Measurements from ENCODE around the gene VRK3. TPM values are rescaled to one million over a fixed set of nuclear protein-coding genes. Genes with fewer than 3 reads are reported as not detected.

Gene VRK3
- total RNA-seq, 1 donor from 2014 or later, result 8.9 TPM

DNA sequence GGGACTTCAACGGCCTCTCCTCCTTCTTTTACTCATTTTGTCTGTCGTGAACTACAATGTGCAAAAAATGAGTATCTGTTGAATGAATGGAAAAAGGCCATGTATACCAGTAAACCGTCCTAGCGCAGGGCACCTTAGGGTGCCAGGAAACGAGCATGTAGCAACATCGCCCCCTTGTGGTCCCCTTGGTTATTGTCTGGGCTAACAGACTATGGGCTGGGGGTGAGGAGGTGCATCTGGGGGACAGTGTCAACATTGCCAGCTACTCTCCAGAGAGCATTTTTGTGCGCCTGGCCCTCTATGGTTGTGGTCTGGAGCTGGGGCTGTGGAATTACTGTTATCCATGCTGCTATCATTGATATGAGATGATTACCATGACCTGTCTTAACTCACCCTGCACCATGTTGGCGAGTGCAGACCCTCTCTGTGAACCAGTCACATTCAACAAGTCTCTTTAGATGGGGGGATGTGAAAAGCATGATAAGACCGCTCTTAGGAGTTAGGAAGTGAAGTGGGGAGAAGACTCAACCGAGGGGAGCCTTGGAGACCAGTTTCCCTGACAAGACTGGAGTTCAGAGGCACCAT is 41.4 kb downstream of the VRK3 start:
- Histone ChIP-seq H3K27me3 (ENCODE audit: control insufficient read depth in 3 of 3, insufficient read depth in 3 of 3, low read length in 3 of 3) (no peaks in the 10 kb centered on the region), H3K9ac (ENCODE audit: low read depth in 1 of 3, low read length in 3 of 3) (no peak overlapping the region), H3K4me1 (ENCODE audit: control insufficient read depth in 3 of 3, insufficient read depth in 3 of 3, low read length in 3 of 3) (no peaks in the 10 kb centered on the region), H3K9me3 (ENCODE audit: control insufficient read depth in 3 of 3, low read length in 3 of 3) (no peaks in the 10 kb centered on the region), H3K36me3 (ENCODE audit: control insufficient read depth in 3 of 3, insufficient read depth in 3 of 3, low read length in 3 of 3) (peaks cover 48 to 73% (median 52%) of the 10 kb centered on the region in 3 donors), H3K27ac (ENCODE audit: low read depth, low read length) (no peak overlapping the region), H3K4me3 (ENCODE audit: low read length in 3 of 3) (no peak overlapping the region)

DNA sequence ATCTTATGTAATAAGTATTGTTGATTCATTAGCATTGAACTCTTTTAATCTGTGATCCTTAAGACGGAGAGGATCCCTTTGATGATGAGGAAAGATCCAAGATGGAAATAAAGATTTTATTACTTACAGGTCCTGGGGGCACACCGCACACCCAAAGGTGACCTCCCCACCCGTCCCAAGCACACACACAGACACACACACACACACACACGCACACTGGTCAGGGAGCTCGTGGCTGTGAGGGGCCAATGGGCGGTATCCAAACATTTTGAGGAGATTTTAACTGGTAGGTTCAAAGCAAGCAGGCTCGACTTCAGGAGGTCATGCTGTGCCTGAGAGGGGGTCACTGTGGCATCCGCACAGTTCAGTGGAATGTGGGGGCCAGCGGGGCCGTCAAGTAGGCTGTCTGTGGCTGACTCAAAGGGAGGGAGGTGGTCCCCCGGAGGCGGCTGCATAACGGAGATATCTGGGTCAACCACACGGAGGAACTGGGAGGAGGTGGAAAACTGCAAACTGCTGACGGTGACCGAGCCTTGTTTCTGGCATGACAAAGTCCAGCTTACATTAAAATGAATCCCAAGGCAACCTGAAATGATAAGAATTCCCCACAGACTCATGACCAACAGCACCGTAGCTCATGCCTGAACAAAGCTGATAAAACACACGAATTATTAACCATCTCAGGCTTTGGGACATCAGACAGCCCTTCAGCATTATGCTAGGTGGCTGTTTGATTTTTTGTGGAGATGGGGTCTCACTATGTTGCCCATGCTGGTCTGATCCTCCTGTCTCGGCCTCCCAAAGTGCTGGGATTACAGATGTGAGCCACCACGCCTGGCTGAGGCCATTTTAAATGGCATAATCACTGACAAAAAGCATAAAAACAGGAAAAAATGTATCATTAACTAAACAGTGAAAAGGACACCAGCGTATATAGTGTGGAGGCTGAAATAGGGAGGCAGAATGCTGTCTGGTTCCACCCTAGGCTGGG is 43.3 kb downstream of the VRK3 start:
- H3K9me3 ChIP-seq (ENCODE audit: control insufficient read depth in 3 of 3, low read length in 3 of 3), result no peaks in the 10 kb centered on the region
- no peak overlapping the region for H3K4me3 ChIP-seq (ENCODE audit: low read length in 3 of 3)
- H3K27ac ChIP-seq (ENCODE audit: low read depth, low read length), result no peak overlapping the region
- no peak overlapping the region for H3K9ac ChIP-seq (ENCODE audit: low read depth in 1 of 3, low read length in 3 of 3)
- H3K27me3 ChIP-seq (ENCODE audit: control insufficient read depth in 3 of 3, insufficient read depth in 3 of 3, low read length in 3 of 3), result no peaks in the 10 kb centered on the region
- peaks cover 50 to 75% (median 52%) of the 10 kb centered on the region in 3 donors for H3K36me3 ChIP-seq (ENCODE audit: control insufficient read depth in 3 of 3, insufficient read depth in 3 of 3, low read length in 3 of 3)
- H3K4me1 ChIP-seq (ENCODE audit: control insufficient read depth in 3 of 3, insufficient read depth in 3 of 3, low read length in 3 of 3), result no peaks in the 10 kb centered on the region

DNA sequence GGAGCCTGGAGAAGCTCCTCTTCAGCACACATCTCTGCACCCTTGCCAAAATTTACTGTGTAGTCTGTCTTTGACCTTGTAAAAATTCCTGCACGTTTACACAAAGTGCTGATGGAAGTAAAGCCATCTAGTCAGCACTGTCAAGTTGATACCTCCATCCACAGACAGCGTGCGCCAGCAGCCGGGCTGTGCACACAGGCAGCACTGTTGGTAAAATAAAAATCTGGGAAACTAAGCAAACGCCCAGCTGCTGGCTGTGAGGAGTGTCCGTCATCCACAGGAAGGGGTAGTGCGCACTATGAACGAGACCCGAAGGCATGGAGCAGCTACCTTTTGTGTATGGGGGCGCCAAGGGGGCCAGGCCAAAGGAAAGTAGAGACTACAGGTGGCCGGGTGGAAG is 46.8 kb downstream of the VRK3 start:
- Histone ChIP-seq H3K4me1 (ENCODE audit: control insufficient read depth in 3 of 3, insufficient read depth in 3 of 3, low read length in 3 of 3) (no peaks in the 10 kb centered on the region), H3K9me3 (ENCODE audit: control insufficient read depth in 3 of 3, low read length in 3 of 3) (no peaks in the 10 kb centered on the region), H3K27ac (ENCODE audit: low read depth, low read length) (no peak overlapping the region), H3K36me3 (ENCODE audit: control insufficient read depth in 3 of 3, insufficient read depth in 3 of 3, low read length in 3 of 3) (peaks cover 28 to 58% (median 36%) of the 10 kb centered on the region in 3 donors), H3K27me3 (ENCODE audit: control insufficient read depth in 3 of 3, insufficient read depth in 3 of 3, low read length in 3 of 3) (no peaks in the 10 kb centered on the region), H3K9ac (ENCODE audit: low read depth in 1 of 3, low read length in 3 of 3) (no peak overlapping the region), H3K4me3 (ENCODE audit: low read length in 3 of 3) (no peak overlapping the region)

DNA sequence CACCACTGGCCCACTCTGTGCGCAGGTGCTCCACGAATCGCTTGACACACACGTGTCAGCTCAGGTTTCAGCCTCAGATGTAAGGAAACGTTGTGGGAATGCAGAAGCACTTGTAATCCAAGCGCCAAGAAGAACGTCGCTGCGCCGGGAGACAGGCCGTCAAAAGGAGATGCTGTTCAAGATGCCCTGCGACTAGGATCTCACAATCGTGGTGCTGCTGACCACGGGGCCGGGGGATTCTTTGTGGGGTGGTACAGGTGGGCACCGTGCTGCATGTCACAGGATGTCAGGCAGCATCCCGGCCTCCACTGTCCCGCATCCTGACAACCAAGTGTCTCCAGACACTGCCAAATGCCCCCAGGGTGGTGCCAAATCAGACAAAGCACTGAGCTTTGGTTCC is 47.3 kb downstream of the VRK3 start:
- no peak overlapping the region for H3K4me3 ChIP-seq (ENCODE audit: low read length in 3 of 3)
- H3K9me3 ChIP-seq (ENCODE audit: control insufficient read depth in 3 of 3, low read length in 3 of 3), result no peaks in the 10 kb centered on the region
- H3K36me3 ChIP-seq (ENCODE audit: control insufficient read depth in 3 of 3, insufficient read depth in 3 of 3, low read length in 3 of 3), result peaks cover 28 to 58% (median 36%) of the 10 kb centered on the region in 3 donors
- no peak overlapping the region for H3K27ac ChIP-seq (ENCODE audit: low read depth, low read length)
- H3K27me3 ChIP-seq (ENCODE audit: control insufficient read depth in 3 of 3, insufficient read depth in 3 of 3, low read length in 3 of 3), result no peaks in the 10 kb centered on the region
- H3K4me1 ChIP-seq (ENCODE audit: control insufficient read depth in 3 of 3, insufficient read depth in 3 of 3, low read length in 3 of 3), result no peaks in the 10 kb centered on the region
- H3K9ac ChIP-seq (ENCODE audit: low read depth in 1 of 3, low read length in 3 of 3), result no peak overlapping the region

DNA sequence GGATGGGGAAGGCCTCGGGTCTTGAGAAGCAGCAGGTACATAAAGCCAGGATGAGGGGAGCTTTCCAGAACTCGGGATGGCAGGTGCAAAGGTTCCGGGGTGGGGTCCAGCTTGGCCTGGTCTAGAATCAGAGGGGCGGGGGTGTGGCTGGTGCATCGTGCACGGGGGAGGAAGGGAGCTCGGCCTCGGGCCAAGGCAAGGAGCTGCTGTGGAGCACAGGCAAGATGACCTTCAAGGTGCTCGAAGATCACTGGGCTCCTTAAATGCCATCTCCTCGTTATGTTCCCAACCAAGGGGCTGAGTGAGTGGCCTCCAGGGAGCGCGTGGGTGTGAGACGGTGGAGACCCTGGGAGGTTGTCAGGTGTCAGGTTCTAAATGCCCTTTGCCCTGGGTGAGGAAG is 48.1 kb downstream of the VRK3 start:
- Histone ChIP-seq H3K27ac (ENCODE audit: low read depth, low read length) (no peak overlapping the region), H3K9me3 (ENCODE audit: control insufficient read depth in 3 of 3, low read length in 3 of 3) (no peaks in the 10 kb centered on the region), H3K36me3 (ENCODE audit: control insufficient read depth in 3 of 3, insufficient read depth in 3 of 3, low read length in 3 of 3) (peaks cover 25 to 52% (median 36%) of the 10 kb centered on the region in 3 donors), H3K4me3 (ENCODE audit: low read length in 3 of 3) (no peak overlapping the region), H3K27me3 (ENCODE audit: control insufficient read depth in 3 of 3, insufficient read depth in 3 of 3, low read length in 3 of 3) (no peaks in the 10 kb centered on the region), H3K4me1 (ENCODE audit: control insufficient read depth in 3 of 3, insufficient read depth in 3 of 3, low read length in 3 of 3) (no peaks in the 10 kb centered on the region), H3K9ac (ENCODE audit: low read depth in 1 of 3, low read length in 3 of 3) (no peak overlapping the region)

DNA sequence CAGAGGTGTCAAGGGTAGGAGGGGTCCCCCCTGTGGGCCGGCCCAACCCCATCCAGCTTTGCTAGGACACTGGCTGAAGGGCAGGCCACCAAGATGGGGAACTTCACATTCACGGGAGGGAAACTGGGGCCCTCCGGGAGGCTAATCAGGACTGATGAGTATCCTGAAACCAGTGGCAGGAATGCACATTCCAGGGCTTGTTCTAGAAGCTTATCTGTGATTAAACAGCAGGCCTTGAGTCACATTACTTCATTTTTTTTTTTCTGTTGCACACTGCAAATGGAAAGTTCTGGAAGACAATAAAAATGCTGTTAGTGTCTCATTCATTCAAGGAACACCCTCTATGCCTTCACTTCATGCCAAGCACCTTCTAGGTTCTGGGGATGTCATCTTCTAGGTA is 48.7 kb downstream of the VRK3 start:
- Histone ChIP-seq H3K4me1 (ENCODE audit: control insufficient read depth in 3 of 3, insufficient read depth in 3 of 3, low read length in 3 of 3) (no peaks in the 10 kb centered on the region), H3K4me3 (ENCODE audit: low read length in 3 of 3) (no peak overlapping the region), H3K36me3 (ENCODE audit: control insufficient read depth in 3 of 3, insufficient read depth in 3 of 3, low read length in 3 of 3) (peaks cover 22 to 46% (median 31%) of the 10 kb centered on the region in 3 donors), H3K9me3 (ENCODE audit: control insufficient read depth in 3 of 3, low read length in 3 of 3) (no peaks in the 10 kb centered on the region), H3K9ac (ENCODE audit: low read depth in 1 of 3, low read length in 3 of 3) (no peak overlapping the region), H3K27ac (ENCODE audit: low read depth, low read length) (no peak overlapping the region), H3K27me3 (ENCODE audit: control insufficient read depth in 3 of 3, insufficient read depth in 3 of 3, low read length in 3 of 3) (no peaks in the 10 kb centered on the region)

DNA sequence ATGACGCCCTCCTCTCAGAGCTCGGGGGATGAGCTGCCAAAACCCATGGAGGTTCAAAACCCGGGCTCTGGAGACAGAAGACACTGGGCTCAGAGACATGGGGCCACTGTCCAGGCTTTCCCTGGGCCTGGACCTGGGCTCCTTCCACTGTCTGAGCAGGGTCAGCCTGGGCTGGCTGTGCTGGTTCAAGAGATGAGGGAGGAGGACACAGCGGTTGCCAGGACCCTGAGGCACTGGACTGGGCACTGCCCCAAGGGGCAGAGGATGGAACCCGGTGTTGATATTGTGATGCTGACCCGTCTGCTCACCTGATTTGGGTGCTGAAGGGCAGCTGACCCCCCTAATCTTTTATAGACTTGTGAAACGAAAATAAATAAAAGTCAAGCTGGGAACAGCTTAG is 50.1 kb downstream of the VRK3 start:
- no peak overlapping the region for H3K9ac ChIP-seq (ENCODE audit: low read depth in 1 of 3, low read length in 3 of 3)
- H3K4me3 ChIP-seq (ENCODE audit: low read length in 3 of 3), result no peak overlapping the region
- no peaks in the 10 kb centered on the region for H3K9me3 ChIP-seq (ENCODE audit: control insufficient read depth in 3 of 3, low read length in 3 of 3)
- H3K4me1 ChIP-seq (ENCODE audit: control insufficient read depth in 3 of 3, insufficient read depth in 3 of 3, low read length in 3 of 3), result no peaks in the 10 kb centered on the region
- H3K27me3 ChIP-seq (ENCODE audit: control insufficient read depth in 3 of 3, insufficient read depth in 3 of 3, low read length in 3 of 3), result no peaks in the 10 kb centered on the region
- no peak overlapping the region for H3K27ac ChIP-seq (ENCODE audit: low read depth, low read length)
- peaks cover 22 to 39% (median 31%) of the 10 kb centered on the region in 3 donors for H3K36me3 ChIP-seq (ENCODE audit: control insufficient read depth in 3 of 3, insufficient read depth in 3 of 3, low read length in 3 of 3)

DNA sequence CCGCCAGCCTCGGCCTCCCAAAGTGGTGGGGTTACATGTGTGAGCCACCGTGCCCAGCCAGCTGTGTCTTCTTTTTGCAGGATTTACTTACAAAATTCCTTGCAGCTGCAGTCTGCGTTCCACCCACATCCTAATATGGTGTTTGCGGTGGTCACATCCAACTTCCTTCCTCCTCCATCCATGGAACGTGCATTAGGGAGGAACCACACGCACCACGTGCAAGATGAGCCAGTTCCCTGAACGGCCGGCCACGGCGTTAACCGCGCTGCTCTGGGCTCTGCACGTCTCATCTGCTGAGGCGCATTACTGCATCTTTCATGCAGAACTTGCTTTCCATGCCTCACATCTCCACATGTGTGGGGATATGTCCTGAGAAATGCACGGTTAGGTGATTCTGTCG is 51.2 kb downstream of the VRK3 start:
- H3K4me1 ChIP-seq (ENCODE audit: control insufficient read depth in 3 of 3, insufficient read depth in 3 of 3, low read length in 3 of 3), result no peaks in the 10 kb centered on the region

DNA sequence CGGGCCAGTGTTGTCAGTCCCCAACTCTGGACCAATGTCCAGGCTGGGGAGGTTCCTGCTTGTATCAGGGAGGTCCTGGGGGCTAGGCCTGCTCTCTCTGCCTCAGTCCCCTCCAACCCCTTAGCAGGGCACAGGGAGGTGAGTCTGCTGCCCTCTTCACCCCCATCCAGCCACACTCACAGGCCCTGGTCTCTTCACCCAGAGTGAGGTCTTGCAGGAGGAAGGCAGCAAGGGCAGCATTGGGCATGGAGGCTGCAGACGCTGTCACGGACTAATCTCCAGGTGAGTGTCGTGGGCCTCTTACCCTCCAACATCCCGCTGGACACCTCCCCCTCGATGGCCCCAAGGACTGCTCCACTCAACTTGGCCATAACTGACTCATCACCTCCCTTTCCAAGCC is 52.3 kb downstream of the VRK3 start:
- H3K4me3 ChIP-seq (ENCODE audit: low read length in 3 of 3), result no peak overlapping the region
- peaks cover 14 to 21% (median 20%) of the 10 kb centered on the region in 3 donors for H3K36me3 ChIP-seq (ENCODE audit: control insufficient read depth in 3 of 3, insufficient read depth in 3 of 3, low read length in 3 of 3)
- H3K27ac ChIP-seq (ENCODE audit: low read depth, low read length), result no peak overlapping the region
- H3K4me1 ChIP-seq (ENCODE audit: control insufficient read depth in 3 of 3, insufficient read depth in 3 of 3, low read length in 3 of 3), result no peaks in the 10 kb centered on the region
- no peaks in the 10 kb centered on the region for H3K9me3 ChIP-seq (ENCODE audit: control insufficient read depth in 3 of 3, low read length in 3 of 3)
- H3K9ac ChIP-seq (ENCODE audit: low read depth in 1 of 3, low read length in 3 of 3), result no peak overlapping the region
- peaks cover 12 to 14% (median 12%) of the 10 kb centered on the region in 3 donors for H3K27me3 ChIP-seq (ENCODE audit: control insufficient read depth in 3 of 3, insufficient read depth in 3 of 3, low read length in 3 of 3)

More for the DNA sequence above, 51.2 kb downstream of the VRK3 start:
- Histone ChIP-seq H3K27me3 (ENCODE audit: control insufficient read depth in 3 of 3, insufficient read depth in 3 of 3, low read length in 3 of 3) (peaks cover 4% of the 10 kb centered on the region in 3 donors), H3K36me3 (ENCODE audit: control insufficient read depth in 3 of 3, insufficient read depth in 3 of 3, low read length in 3 of 3) (peaks cover 21 to 32% (median 31%) of the 10 kb centered on the region in 3 donors), H3K4me3 (ENCODE audit: low read length in 3 of 3) (no peak overlapping the region), H3K27ac (ENCODE audit: low read depth, low read length) (no peak overlapping the region), H3K9ac (ENCODE audit: low read depth in 1 of 3, low read length in 3 of 3) (no peak overlapping the region), H3K9me3 (ENCODE audit: control insufficient read depth in 3 of 3, low read length in 3 of 3) (no peaks in the 10 kb centered on the region)

DNA sequence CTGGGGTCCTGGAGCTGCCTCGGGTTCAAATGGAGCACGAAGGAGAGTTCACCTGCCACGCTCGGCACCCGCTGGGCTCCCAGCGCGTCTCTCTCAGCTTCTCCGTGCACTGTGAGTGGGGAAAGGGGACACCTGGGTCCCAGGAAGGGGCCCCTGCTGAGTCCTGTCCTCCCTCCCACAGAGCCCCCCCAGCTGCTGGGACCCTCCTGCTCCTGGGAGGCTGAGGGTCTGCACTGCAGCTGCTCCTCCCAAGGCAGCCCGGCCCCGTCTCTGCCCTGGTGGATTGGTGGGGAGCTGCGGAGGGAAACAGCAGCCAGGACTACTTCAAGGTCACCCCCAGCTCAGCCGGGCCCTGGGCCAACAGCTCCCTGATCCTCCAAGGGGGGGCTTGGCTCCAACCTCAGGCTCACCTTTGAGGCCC is 53.2 kb downstream of the VRK3 start:
- Histone ChIP-seq H3K4me3 (ENCODE audit: low read length in 3 of 3) (no peak overlapping the region), H3K27me3 (ENCODE audit: control insufficient read depth in 3 of 3, insufficient read depth in 3 of 3, low read length in 3 of 3) (peaks cover 12 to 14% (median 12%) of the 10 kb centered on the region in 3 donors), H3K36me3 (ENCODE audit: control insufficient read depth in 3 of 3, insufficient read depth in 3 of 3, low read length in 3 of 3) (peaks cover 5 to 13% (median 12%) of the 10 kb centered on the region in 3 donors), H3K4me1 (ENCODE audit: control insufficient read depth in 3 of 3, insufficient read depth in 3 of 3, low read length in 3 of 3) (no peaks in the 10 kb centered on the region), H3K27ac (ENCODE audit: low read depth, low read length) (no peak overlapping the region), H3K9ac (ENCODE audit: low read depth in 1 of 3, low read length in 3 of 3) (no peak overlapping the region), H3K9me3 (ENCODE audit: control insufficient read depth in 3 of 3, low read length in 3 of 3) (no peaks in the 10 kb centered on the region)
